Activated T-cell treated with anti-CD3 and anti-CD28 coated beads, Interleukin-2, amount 50 U/mL, for 24 hours (primary cell): ENCODE results near the gene CDH4.

ENCODE experiments used
- DNase-seq: peaks from one replicate; pipeline ENCODE4 v3.0.0-alpha.2; 2020
- H3K27ac Mint-ChIP-seq: 2 replicates; pipeline ENCODE4 v1.8.0; 2020; ENCODE audit warnings: mild to moderate bottlenecking, mixed read lengths
- H3K27me3 Mint-ChIP-seq: 2 replicates; pipeline ENCODE4 v1.8.0; 2020; ENCODE audit warnings: mixed read lengths
- H3K36me3 Mint-ChIP-seq: 2 replicates; pipeline ENCODE4 v1.8.0; 2020; ENCODE audit warnings: low read depth, mixed read lengths
- H3K4me1 Mint-ChIP-seq: 2 replicates; pipeline ENCODE4 v1.8.0; 2020; ENCODE audit warnings: low read depth, mixed read lengths
- H3K4me3 Mint-ChIP-seq: 2 replicates; pipeline ENCODE4 v1.8.0; 2020; ENCODE audit warnings: mild to moderate bottlenecking, moderate library complexity, mixed read lengths
- H3K9me3 Mint-ChIP-seq: 2 replicates; pipeline ENCODE4 v1.8.0; 2020; ENCODE audit warnings: mixed read lengths

Gene CDH4

DNA sequence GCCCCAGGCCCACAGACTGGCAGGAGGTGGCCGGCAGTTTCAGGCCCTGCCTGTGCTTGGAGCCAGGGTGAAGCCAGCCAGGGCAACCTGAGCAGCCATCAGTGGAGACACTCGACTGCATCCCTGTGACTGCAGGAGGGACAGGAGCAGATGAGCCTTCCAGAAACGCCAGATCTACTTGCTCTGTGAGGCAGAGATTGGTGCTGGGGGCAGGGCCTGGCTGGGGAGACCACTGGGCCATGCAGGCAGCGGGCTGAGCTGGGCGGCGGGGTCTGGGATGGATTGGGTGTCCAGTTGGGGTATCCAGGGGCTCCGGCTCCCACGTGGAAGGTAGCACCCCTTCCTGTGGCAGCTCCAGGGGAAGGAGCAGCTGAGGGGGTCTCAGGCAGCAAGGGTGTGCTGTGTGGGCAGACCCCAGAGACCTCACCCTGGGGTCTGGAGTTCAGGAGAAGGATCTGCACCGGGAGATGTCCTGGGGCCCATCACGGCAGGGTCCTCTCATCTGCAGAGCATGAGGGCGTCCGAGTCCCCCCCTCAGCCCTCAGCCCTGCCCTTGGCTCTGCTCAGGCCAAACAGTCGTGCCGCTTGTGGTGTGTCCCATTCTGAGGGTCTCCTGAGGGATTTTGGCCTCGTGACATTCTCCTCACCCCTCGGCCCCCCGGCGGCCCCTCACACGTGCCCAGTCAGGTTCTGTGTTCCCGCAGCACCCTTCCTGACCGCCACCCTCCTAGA lies 478.7 kb downstream of the CDH4 start:
- Mint-ChIP-seq H3K36me3 (no peaks in the 10 kb centered on the region), H3K27me3 (peaks cover 2% of the 10 kb centered on the region), H3K27ac (no peak overlapping the region), H3K4me3 (no peak overlapping the region), H3K9me3 (no peaks in the 10 kb centered on the region), H3K4me1 (no peaks in the 10 kb centered on the region)
- no peak for DNase-seq

DNA sequence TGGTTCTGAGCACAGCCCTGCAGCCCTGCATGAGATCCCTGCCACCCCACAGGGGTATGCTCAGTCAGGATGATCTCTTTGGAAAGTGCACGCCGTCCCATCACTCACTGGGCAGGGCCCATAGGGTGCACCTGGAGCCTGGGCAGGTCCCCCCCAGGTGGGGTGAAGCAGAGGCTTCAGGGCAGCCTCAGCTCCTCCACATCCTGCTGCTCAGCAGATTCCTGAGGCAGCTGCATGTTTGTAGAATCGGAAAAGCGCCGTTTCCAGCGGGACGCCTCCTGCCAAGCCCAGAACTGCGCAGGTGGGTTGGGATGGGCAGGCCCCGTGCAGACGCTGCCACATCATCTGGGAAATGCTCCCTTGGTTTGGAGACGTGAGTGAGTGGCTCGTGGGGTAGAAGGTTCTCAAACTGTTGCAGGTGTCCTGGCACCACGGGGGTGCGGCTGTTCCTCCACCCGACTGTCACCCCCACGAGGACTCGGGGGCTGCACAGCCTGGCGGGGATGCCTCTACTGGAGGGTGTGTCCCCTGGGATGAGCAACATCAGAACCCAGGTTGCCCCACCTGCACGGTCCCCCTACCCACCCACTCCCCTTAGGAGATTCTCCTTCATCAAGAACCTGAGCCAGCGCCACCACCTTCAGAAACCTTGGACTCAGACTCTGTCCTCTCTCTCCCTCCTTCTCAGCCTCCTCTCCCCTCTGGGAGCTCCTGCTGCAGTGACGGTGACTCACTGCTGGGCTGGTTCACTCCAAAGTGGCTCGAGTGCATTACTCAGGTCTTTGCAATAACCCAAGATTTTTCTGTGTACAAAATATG lies 479.5 kb downstream of the CDH4 start:
- Mint-ChIP-seq H3K27me3 (peaks cover 7% of the 10 kb centered on the region), H3K9me3 (no peaks in the 10 kb centered on the region), H3K36me3 (no peaks in the 10 kb centered on the region), H3K27ac (no peak overlapping the region), H3K4me1 (no peaks in the 10 kb centered on the region), H3K4me3 (no peak overlapping the region)
- DNase-seq: no peak

DNA sequence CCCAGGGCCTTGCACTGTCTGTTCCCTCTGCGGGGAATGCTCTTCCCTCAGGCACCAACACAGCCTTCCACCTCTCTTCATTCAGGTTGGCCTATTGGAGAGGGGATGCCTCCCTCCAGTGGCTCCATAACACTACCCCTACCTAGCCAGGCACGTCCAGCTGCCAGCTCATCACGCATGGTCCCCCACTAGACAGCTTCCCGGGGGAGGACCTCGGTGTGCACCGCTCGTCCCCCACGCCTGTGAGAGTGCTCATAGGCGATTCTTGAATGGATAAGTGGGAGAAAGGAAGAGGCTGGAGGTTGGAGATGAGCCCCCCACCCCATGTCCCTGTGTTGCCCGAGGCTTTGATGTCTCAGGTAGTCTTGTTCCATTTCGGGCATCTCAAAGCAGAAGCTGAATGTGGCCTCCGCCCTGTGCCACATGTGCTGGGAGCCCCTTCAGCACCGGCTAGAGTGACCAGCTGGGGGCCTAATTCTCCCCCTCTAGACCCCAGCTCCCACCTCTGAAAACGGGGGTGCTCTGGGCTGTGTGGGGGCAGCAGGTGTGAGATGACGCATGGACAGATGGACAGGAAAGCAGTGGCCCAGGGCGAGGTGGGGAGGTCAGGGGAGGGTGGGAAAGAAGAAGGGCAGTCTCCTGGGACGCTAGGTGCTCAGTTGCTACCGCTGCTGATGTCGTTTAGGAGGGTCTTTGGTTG lies 480.6 kb downstream of the CDH4 start:
- Mint-ChIP-seq H3K4me3 (no peak overlapping the region), H3K27ac (no peak overlapping the region), H3K36me3 (no peaks in the 10 kb centered on the region), H3K9me3 (no peaks in the 10 kb centered on the region), H3K4me1 (no peaks in the 10 kb centered on the region), H3K27me3 (peaks cover 7% of the 10 kb centered on the region)
- no peak for DNase-seq

DNA sequence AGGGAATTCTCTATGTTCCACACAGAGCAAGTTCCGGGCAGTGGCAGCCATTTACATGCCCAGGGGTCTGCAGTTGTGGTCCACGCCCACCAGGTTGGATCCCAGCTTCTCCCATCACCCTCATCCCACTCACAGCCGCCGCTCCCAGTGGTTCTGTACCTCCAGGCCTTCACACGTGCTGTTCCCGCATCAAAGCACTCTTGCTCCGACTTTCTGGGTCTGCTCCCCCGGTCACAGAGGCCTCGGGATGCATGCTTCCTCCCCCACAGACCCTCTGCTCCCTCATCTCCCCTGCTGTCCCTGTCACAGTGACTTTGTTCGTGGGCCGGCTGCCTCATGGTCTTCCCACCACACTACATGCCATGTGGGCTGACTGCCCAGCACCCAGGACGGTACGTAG lies 481.2 kb downstream of the CDH4 start:
- Mint-ChIP-seq H3K4me3 (no peak overlapping the region), H3K36me3 (no peaks in the 10 kb centered on the region), H3K27ac (no peak overlapping the region), H3K9me3 (no peaks in the 10 kb centered on the region), H3K4me1 (no peaks in the 10 kb centered on the region), H3K27me3 (peaks cover 7% of the 10 kb centered on the region)
- no peak for DNase-seq

DNA sequence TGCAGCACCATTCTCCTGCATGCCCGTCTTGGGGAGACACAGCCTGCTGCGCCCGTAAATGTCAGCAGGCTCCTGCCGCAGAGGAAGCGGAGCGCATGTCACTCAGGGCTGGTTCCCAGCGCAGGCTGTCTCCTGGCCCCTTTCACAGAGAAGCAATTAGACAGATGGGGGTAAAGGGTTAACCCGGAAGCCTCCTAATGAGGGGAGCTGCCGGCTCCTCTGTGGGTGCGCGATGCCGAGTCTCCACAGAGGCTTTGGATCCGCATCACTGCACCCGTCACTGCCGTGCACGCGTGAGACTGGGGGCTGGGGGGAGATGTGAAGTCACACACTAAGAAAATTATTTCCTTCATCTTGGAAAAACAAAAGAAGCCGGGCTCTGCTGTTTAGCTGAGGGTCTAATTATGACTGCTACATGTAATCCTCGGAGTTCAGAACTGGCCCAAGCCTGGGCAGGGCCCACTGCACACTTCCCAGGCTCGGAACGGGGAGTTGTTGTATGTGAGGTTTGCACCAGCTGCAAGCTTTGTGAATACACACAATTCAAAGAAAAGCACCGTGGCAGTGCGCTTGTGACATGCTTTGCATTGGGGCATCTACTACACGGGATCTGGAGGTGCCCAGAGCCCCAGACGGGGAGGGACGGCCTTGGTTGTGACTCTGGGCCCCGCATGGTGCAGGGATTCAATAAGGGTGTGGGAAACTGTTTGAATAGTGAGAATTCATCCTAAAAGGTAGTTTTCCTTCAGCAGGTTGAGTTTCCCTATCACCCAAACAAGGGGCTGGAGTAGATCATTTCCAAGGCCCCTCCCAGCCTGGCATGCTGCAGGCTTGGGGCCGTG lies 482.1 kb downstream of the CDH4 start:
- no peak overlapping the region for H3K27ac Mint-ChIP-seq
- H3K9me3 Mint-ChIP-seq: no peaks in the 10 kb centered on the region
- H3K27me3 Mint-ChIP-seq: peaks cover 7% of the 10 kb centered on the region
- no peak overlapping the region for H3K4me3 Mint-ChIP-seq
- no peaks in the 10 kb centered on the region for H3K4me1 Mint-ChIP-seq
- H3K36me3 Mint-ChIP-seq: no peaks in the 10 kb centered on the region
- DNase-seq: no peak

DNA sequence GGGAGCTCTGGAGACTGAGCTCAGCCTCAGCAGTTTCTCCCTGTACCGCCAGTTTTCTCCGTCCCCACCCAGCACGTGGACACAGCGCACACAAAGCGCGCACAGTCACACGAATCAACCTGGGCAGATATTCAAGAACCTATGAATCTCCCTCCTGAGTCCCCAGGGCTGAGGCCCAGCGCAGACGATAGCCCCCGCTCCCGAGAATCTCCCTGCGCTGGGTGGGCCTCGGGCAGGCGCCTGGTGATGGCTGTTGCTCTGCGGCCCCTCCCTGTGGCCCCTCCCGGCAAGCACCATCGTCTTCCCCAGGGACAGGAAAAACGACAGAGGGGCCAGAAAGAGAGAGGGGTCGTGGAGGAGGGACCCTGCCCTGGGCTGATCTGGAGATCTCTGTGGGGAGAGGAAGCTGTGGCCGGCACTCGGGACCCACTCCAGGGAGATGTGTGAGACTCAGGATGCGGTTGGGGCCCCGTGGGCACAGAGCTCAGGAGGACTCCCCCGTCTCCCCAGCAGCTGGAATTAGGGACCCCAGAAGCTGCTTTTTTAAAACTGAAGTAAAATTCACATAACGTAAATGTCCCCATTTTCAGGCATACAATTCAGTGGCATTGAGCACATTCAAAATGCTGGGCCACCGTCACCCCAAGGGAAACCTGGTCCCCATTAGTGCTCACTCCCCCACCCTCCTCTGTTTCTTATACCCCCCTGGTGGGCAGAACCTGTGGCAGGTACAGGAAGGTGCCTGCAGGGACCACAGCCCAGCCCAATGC lies 482.9 kb downstream of the CDH4 start:
- no peak for DNase-seq
- Mint-ChIP-seq H3K9me3 (no peaks in the 10 kb centered on the region), H3K27me3 (peaks cover 7% of the 10 kb centered on the region), H3K27ac (no peak overlapping the region), H3K4me3 (no peak overlapping the region), H3K36me3 (no peaks in the 10 kb centered on the region), H3K4me1 (no peaks in the 10 kb centered on the region)

DNA sequence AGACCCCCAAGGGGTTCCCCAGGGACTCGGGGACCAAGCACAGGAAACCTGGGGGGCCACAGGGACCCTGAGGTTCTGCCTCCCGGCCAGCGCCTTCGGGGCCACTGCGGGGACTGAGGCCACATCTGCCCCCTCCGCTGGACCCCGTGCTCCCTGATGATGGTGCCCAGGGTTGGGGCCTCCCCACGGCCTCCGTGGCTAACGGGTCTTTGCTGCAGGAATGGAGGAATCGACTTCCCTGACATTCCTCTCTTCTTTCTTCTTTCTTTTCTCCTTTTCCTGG lies 483.4 kb downstream of the CDH4 start:
- no peaks in the 10 kb centered on the region for H3K36me3 Mint-ChIP-seq
- peaks cover 7% of the 10 kb centered on the region for H3K27me3 Mint-ChIP-seq
- no peak overlapping the region for H3K27ac Mint-ChIP-seq
- H3K4me3 Mint-ChIP-seq: no peak overlapping the region
- DNase-seq: no peak
- no peaks in the 10 kb centered on the region for H3K4me1 Mint-ChIP-seq
- H3K9me3 Mint-ChIP-seq: no peaks in the 10 kb centered on the region

DNA sequence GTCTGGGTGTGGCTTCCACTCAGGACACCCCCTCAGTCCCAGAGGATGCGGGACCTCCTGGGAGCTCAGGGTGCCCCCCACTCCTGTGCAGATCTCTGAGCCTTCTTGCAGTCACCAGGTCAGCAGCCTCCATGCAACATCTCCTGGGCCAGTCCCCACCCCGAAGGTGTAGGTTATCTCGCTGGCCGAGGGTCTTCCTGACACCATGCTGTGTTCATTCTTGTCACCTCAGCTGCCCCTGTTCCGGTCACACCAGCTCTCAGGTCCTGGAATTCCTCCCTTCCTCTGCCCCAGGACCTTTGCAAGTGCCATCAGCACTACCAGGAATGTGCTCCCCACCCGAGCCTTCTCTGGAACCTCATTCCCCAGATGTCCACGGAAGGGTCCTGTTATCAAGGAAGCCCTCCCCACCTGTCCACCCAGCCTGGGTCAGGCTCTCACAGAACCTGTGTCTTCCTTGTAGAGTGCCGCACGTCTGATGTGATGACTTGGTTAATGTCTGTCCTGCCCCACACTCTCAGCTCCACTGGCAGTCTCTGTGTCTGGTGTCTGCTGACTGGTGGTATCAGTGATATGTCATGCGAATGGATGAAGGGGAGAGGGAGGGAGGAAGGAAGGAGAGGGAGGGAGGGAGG lies 484.1 kb downstream of the CDH4 start:
- H3K27ac Mint-ChIP-seq: no peak overlapping the region
- no peak overlapping the region for H3K4me3 Mint-ChIP-seq
- no peaks in the 10 kb centered on the region for H3K4me1 Mint-ChIP-seq
- no peak for DNase-seq
- no peaks in the 10 kb centered on the region for H3K36me3 Mint-ChIP-seq
- peaks cover 7% of the 10 kb centered on the region for H3K27me3 Mint-ChIP-seq
- no peaks in the 10 kb centered on the region for H3K9me3 Mint-ChIP-seq

DNA sequence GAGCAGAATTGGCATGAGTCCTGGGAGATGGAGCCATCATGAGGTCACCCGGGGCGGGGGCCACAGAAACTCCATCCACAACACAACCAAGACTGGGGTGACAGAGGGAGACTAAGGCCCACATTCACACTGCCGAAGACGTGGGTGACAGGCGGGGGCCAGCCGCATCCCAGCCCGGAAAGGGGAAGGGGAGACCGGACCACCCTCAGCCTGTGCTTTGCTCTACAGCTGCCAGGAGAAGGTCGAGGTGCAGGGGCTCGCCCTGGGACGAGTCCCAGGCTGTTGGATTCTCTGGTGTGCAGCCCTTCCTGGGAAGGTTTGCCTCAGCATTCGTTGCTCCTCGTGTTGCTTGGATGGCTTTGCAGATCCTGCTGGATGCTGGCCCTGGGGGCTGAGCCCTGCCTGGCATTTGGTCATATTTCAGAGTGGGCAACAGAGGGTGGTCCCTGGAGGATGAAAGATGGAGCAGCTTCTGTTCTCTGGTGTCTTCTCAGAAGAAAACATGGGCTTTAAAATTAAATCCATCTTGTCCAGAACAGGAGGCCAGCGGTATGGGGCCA lies 484.8 kb downstream of the CDH4 start:
- Mint-ChIP-seq H3K27me3 (peaks cover 7% of the 10 kb centered on the region), H3K4me3 (no peak overlapping the region), H3K36me3 (no peaks in the 10 kb centered on the region), H3K27ac (no peak overlapping the region), H3K9me3 (no peaks in the 10 kb centered on the region), H3K4me1 (no peaks in the 10 kb centered on the region)
- no peak for DNase-seq

DNA sequence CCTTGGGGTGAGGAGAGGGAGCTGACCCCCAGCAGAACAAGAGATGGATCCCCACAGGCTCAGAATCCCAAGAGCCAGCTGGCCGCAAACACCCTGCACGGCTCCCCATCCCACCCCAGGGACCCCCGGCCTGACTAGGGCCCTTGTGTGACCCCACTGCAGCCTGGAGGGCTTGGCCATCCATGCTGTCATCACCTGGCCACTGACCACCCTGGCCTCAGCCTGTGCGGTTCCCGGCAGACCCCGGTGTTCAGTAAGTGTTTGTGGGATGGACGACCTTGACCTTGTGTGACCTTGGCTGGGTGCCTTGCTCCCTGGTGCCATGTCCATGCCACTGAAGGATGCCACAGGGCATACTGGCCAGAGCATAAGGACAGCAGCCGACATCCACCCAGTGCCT lies 485.3 kb downstream of the CDH4 start:
- no peaks in the 10 kb centered on the region for H3K36me3 Mint-ChIP-seq
- peaks cover 7% of the 10 kb centered on the region for H3K27me3 Mint-ChIP-seq
- no peaks in the 10 kb centered on the region for H3K9me3 Mint-ChIP-seq
- H3K4me1 Mint-ChIP-seq: no peaks in the 10 kb centered on the region
- no peak overlapping the region for H3K4me3 Mint-ChIP-seq
- H3K27ac Mint-ChIP-seq: no peak overlapping the region
- DNase-seq: no peak

DNA sequence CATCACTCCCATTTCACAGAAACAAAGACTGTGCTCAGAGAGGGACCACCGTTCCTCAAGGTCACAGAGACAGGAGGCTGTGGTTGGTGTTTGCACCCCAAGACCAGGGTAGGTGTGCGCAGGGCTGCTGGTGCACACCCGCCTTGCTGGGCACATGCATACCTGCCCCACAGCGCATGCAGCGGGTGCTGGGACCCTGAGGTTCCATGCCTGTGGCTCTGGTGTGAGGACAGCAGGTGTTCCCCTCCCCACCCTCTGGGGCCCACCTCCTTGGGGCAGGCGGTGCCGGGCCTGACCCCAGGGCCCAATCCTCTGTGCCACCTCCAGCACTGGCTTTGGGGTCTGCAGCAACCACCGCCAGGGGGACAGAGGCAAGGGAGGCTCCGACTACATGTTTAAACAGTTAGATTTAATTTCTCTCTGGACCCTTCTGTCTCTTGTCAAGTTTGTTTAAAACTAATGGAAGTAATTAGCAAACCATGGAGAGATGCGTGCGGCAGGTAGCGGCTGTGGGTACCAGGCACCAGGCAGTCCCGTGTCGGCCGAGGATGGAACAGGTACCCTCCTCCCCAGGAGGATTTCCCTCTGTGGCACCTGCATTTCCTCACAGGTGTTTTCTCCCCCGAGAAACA lies 485.9 kb downstream of the CDH4 start:
- Mint-ChIP-seq H3K27me3 (peaks cover 5% of the 10 kb centered on the region), H3K9me3 (no peaks in the 10 kb centered on the region), H3K4me1 (no peaks in the 10 kb centered on the region), H3K36me3 (no peaks in the 10 kb centered on the region), H3K4me3 (no peak overlapping the region), H3K27ac (no peak overlapping the region)
- DNase-seq: no peak

DNA sequence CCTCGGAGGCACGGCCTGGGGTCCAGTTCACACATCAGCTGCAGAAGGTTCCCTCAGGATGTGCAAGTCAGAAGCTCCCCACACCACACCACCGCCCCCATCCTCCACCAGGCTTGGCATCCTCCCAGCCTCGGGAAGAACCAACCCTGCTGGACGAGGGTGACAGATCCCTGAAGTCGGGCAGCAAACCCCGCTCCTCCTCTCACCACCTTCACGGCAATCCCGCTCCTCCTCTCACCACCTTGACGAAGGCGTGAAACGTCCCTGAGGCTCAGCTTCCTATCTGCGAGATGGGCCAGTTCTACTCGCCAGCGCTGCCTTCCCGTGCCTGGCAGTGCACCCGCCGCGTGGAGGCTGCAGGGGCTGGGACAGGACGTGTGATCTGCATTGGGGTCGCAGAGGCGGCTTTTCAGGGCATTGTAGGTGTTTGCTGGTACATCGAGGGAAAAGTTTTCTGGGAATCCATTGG lies 486.6 kb downstream of the CDH4 start:
- Mint-ChIP-seq H3K27ac (no peak overlapping the region), H3K27me3 (peaks cover 5% of the 10 kb centered on the region), H3K4me3 (no peak overlapping the region), H3K36me3 (no peaks in the 10 kb centered on the region), H3K4me1 (no peaks in the 10 kb centered on the region), H3K9me3 (no peaks in the 10 kb centered on the region)
- DNase-seq: no peak
